ENCODE results near the gene ZFPM1.
A peak's percentile ranks its signal among the peaks of the same experiment; 100 is the strongest.

Gene ZFPM1

GRCh38 chr16:88499836-88500251, 46.8 kb downstream of the ZFPM1 start:
- no peak for DNase-seq (ENCODE audit: low read depth)

GRCh38 chr16:88500255-88500661, 47.2 kb downstream of the ZFPM1 start:
- DNase-seq (ENCODE audit: low read depth): no peak

DNA sequence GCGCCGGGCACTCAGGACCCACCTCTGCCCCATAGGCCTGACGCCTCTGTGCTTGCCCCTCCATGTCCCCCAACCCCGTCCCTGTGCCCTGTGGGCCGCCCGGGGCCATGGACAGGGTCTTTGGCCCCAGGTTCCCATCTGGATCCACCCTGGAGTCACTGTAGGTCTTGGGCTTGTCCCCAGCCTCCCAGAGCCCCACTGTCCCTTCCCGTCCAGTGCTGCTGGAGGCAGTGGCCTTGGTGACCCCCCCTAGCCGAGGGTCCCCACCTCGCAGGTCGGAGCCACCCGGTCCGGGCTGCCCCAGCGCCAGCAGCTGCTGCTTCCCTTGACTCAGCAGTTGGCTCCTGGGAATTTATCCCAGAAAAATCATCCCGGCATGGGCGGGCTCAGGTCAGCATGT, 49.3 kb downstream of the ZFPM1 start:
- DNase-seq (ENCODE audit: low read depth): no peak

DNA sequence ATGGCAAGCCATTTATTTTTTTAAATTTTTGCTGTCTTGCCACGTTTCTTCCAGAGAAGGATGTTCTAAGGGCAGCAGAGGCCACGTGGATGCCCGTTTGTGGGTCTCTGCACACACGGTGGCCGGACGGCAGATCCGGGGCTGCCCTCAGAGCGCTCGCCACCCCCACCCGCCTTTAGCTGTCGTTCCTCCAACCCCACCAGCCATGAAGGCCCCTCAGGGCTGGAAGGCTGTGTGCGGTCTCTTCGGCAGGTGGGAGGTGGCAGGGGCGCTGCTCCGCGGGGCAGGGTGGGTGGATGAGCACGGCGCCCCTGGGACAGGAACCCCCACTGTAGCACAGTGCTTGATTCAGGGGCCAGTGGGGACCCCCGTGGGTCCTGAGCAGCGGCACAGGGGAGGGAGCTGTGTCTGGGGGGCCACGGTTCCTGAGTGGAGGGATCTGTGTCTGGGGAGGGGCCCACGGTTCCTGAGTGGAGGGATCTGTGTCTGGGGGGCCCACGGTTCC, 49.7 kb downstream of the ZFPM1 start:
- no peak for DNase-seq (ENCODE audit: low read depth)

DNA sequence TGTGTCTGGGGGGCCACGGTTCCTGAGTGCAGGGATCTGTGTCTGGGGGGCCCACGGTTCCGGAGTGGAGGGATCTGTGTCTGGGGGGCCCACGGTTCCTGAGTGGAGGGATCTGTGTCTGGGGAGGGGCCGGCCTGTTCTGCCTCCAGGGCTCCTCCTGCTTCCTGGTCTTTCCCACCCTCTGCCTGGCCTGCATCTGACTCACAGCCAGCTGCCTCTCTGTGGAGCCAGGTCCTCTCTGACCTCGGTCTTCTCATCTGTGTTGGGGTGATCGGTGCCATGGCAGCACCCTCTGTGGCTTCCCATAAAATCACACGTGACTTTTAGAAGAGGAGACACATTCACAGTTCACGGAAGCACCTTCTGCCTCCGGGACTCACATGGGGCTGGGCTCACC, 50.3 kb downstream of the ZFPM1 start:
- DNase-seq (ENCODE audit: low read depth): no peak

- DNase-seq (ENCODE audit: low read depth): no peak
Measured at GRCh38 chr16:88503771-88504488, 50.9 kb downstream of the ZFPM1 start.

GRCh38 chr16:88504489-88505404, 51.7 kb downstream of the ZFPM1 start:
- DNase-seq (ENCODE audit: low read depth): no peak

DNA sequence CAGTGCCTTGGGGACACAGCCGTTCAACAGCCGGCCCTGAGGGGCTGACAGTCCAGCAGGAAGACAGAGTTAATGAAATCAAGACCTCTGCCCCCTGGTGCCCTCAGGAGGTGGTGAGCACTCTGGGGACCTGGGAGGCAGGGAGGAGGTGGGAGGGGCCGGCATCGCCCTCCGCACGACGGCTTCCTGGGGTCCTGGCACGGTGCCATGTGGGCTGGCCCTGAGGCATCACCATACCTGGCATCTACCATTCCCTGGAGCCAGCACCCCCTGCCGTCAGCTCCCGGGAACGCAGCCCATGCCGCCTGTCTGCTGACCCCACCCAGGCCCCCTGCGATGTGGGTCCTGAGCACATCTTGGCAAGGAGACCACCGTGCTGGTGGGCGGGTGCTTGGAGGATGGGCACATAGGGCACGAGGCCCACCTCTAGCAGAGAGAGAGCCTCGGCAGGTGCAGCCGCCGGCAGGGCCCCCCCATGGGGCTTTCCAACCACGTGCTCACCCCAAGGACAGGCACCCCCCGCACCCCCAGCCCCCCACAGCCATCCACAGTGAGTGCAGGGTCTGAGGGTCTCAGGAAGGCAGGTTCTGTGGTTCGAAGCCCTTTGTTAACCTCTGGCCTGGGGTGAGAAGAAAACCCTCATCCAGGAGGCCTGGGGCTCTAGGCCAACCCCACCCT, 52.5 kb downstream of the ZFPM1 start:
- DNase-seq (ENCODE audit: low read depth): peak; percentile 26

DNA sequence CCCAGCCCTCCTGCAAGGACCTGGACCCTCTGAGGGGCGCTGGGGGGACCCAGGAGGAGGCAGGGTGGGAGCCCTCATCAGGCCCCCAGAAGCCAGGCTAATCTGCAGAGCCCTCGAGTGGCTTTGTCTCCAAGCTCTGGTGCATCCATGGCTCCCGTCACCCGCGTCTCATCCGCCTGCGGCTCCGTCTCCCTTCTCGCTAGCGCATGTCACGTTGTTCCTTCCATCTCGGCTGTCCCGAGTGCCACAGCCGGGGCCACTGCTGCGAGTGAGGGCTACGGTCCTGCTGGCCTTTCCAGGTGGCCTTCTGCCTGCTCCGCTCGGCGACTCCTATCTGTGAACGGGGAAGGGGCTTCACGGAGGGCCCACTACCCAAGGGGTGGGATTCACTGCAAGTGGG, 53.6 kb downstream of the ZFPM1 start:
- no peak for DNase-seq (ENCODE audit: low read depth)

GRCh38 chr16:88507231-88507743, 54.2 kb downstream of the ZFPM1 start:
- DNase-seq (ENCODE audit: low read depth): no peak

DNA sequence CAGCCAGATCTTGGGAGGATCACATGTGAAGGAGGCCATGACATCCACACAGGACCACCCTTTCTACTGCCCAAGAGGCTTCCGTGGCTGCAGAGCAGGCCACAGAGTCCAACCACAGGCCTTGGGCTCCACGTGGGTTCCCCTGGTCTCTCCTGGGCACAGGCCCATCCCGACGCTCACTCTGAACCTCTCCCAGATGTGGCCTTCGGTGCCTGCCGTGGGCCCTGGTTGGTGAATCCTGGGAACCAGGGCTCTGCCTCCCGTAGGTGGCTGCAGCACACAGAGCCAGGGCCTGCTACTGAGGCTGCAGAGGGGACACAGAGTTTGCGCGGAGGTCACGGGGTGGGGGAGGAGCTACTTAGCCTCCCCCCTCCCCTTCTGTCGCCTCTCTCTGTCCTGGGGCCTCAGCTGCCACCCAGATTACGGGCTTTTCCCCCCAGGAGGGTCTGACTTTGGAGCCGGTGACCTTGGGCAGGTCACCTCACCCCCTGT, 55.3 kb downstream of the ZFPM1 start:
- no peak for DNase-seq (ENCODE audit: low read depth)

GRCh38 chr16:88508868-88509748, 56.0 kb downstream of the ZFPM1 start:
- no peak for DNase-seq (ENCODE audit: low read depth)

GRCh38 chr16:88509749-88510069, 56.6 kb downstream of the ZFPM1 start:
- DNase-seq (ENCODE audit: low read depth): no peak

- no peak for DNase-seq (ENCODE audit: low read depth)
Measured at GRCh38 chr16:88510091-88510994, 57.3 kb downstream of the ZFPM1 start.

- DNase-seq (ENCODE audit: low read depth): no peak
Measured at GRCh38 chr16:88511060-88511459, 58.0 kb downstream of the ZFPM1 start.

- DNase-seq (ENCODE audit: low read depth): no peak
Measured at GRCh38 chr16:88511906-88512305, 58.8 kb downstream of the ZFPM1 start.

- DNase-seq (ENCODE audit: low read depth): no peak
Measured at GRCh38 chr16:88512728-88513696, 59.9 kb downstream of the ZFPM1 start.

DNA sequence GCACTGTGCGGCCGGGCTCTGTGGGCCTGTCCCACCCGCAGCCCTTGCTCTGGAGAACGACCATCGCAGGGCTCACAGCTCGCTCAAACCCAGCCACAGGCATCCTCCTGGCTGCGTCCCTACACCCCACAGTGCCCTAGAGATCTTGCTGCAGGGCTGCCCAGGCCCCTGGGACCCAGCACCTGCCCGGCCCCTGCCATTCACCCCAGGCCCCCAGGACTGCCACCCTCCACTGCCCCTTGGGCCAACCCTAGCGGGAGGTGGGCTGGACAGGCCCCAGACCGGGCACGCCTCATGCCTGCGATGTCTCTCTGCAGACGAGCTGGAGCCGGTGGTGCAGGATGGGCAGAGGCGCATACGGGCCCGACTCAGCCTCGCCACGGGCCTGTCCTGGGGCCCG, 61.0 kb downstream of the ZFPM1 start:
- no peak for DNase-seq (ENCODE audit: low read depth)
